Mesothelial cell of epicardium (in vitro differentiated cells): ENCODE measurements around the gene CSF1R. TPM values are rescaled to one million over a fixed set of nuclear protein-coding genes. Genes with fewer than 3 reads are reported as not detected.

ENCODE experiments used
- DNase-seq, 2 experiments: peaks; one replicate each; pipeline ENCODE4 v3.0.0; 2021; ENCODE audit warnings: low spot score in 2 of 2; ENCODE audit not compliant: unreplicated experiment in 2 of 2
- H3K27ac Mint-ChIP-seq: 2 replicates; pipeline ENCODE4 v1.8.0; 2021; ENCODE audit warnings: mixed read lengths
- H3K27me3 Mint-ChIP-seq: 2 replicates; pipeline ENCODE4 v1.8.0; 2021; ENCODE audit warnings: low read depth, mixed read lengths
- H3K36me3 Mint-ChIP-seq: 2 replicates; pipeline ENCODE4 v1.8.0; 2021; ENCODE audit warnings: mixed read lengths
- H3K4me1 Mint-ChIP-seq: 2 replicates; pipeline ENCODE4 v1.8.0; 2021; ENCODE audit warnings: mixed read lengths
- H3K4me3 Mint-ChIP-seq: 2 replicates; pipeline ENCODE4 v1.8.0; 2021; ENCODE audit warnings: mild to moderate bottlenecking, moderate library complexity, mixed read lengths
- H3K9me3 Mint-ChIP-seq: 2 replicates; pipeline ENCODE4 v1.8.0; 2021; ENCODE audit warnings: mixed read lengths
- CTCF ChIP-seq: fragments of 200-600 bp; sonication (generic); IDR thresholded peaks from one replicate; pipeline ENCODE4 v1.5.0; 2021; ENCODE audit warnings: antibody characterized with exemption; ENCODE audit not compliant: unreplicated experiment
- total RNA-seq: library from RNA; stranded (reverse); gene quantifications from 3 replicates; pipeline ENCODE4 v1.2.1, GENCODE V29; 2021

The CSF1R gene
- total RNA-seq, 1 donor from 2014 or later = 0.18 TPM

- H3K27me3 Mint-ChIP-seq = no peaks in the 10 kb centered on the region
- H3K4me1 Mint-ChIP-seq = peaks cover 3% of the 10 kb centered on the region
- no peak overlapping the region for H3K27ac Mint-ChIP-seq
- no peaks in the 10 kb centered on the region for H3K36me3 Mint-ChIP-seq
- H3K4me3 Mint-ChIP-seq = no peak overlapping the region
- DNase-seq = peak in 1 of 2 experiments; percentile 22
- no peak for TF ChIP-seq CTCF
- no peaks in the 10 kb centered on the region for H3K9me3 Mint-ChIP-seq
Observed at GRCh38 chr5:150079909-150080461, 6.4 kb downstream of the CSF1R start.

- H3K27ac Mint-ChIP-seq = no peak overlapping the region
- no peaks in the 10 kb centered on the region for H3K27me3 Mint-ChIP-seq
- no peaks in the 10 kb centered on the region for H3K36me3 Mint-ChIP-seq
- TF ChIP-seq CTCF = no peak
- DNase-seq = peak in 1 of 2 experiments; percentile 33
- no peaks in the 10 kb centered on the region for H3K9me3 Mint-ChIP-seq
- peaks cover 3% of the 10 kb centered on the region for H3K4me1 Mint-ChIP-seq
- H3K4me3 Mint-ChIP-seq = no peak overlapping the region
Observed at GRCh38 chr5:150078802-150079689, 7.3 kb downstream of the CSF1R start.

GRCh38 chr5:150077996-150078801, 8.2 kb downstream of the CSF1R start:
- no peaks in the 10 kb centered on the region for H3K36me3 Mint-ChIP-seq
- no peaks in the 10 kb centered on the region for H3K27me3 Mint-ChIP-seq
- H3K27ac Mint-ChIP-seq = no peak overlapping the region
- H3K9me3 Mint-ChIP-seq = no peaks in the 10 kb centered on the region
- TF ChIP-seq CTCF = no peak
- DNase-seq = peak in 1 of 2 experiments; percentile 32
- no peak overlapping the region for H3K4me3 Mint-ChIP-seq
- H3K4me1 Mint-ChIP-seq = peaks cover 3% of the 10 kb centered on the region

GRCh38 chr5:150077060-150077459, 9.3 kb downstream of the CSF1R start:
- no peaks in the 10 kb centered on the region for H3K36me3 Mint-ChIP-seq
- no peak for DNase-seq
- no peaks in the 10 kb centered on the region for H3K27me3 Mint-ChIP-seq
- no peak overlapping the region for H3K27ac Mint-ChIP-seq
- TF ChIP-seq CTCF = no peak
- H3K9me3 Mint-ChIP-seq = peaks cover 5% of the 10 kb centered on the region
- H3K4me3 Mint-ChIP-seq = no peak overlapping the region
- peaks cover under 1% of the 10 kb centered on the region for H3K4me1 Mint-ChIP-seq

- Mint-ChIP-seq H3K9me3 (peaks cover 5% of the 10 kb centered on the region), H3K27me3 (no peaks in the 10 kb centered on the region), H3K4me1 (no peaks in the 10 kb centered on the region), H3K27ac (no peak overlapping the region), H3K4me3 (no peak overlapping the region), H3K36me3 (no peaks in the 10 kb centered on the region)
- peak in 1 of 2 experiments; percentile 34 for DNase-seq
- TF ChIP-seq CTCF = no peak
Observed at GRCh38 chr5:150075806-150076205, 10.5 kb downstream of the CSF1R start.
